ENCODE results near the gene RAB11A.
A peak's percentile ranks its signal among the peaks of the same experiment; 100 is the strongest.

Gene RAB11A

DNA sequence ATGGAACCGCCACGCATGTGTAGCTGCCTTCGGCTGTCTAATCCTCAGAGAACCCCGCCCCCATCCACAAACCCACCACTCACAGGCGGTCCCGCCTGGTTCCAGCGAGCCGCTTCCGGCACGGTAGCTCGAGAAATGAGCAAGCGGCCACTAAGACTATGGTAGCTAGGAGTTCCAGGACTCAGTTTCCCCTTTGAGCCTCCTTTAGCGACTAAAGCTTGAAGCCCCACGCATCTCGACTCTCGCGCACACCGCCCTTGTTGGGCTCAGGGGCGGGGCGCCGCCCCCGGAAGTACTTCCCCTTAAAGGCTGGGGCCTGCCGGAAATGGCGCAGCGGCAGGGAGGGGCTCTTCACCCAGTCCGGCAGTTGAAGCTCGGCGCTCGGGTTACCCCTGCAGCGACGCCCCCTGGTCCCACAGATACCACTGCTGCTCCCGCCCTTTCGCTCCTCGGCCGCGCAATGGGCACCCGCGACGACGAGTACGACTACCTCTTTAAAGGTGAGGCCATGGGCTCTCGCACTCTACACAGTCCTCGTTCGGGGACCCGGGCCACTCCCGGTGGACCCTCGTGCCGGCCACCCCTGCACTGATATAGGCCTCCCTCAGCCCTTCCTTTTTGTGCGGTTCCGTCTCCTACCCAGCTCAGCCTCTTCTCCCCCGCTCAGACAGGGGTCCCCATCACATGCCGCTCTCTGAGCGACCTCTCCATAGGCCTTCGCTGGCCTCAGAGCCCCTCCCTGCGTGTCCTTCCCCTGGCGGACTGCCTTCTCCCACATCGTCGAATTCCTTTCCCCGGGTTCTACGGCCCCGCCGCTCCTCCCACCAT lies at the start of gene RAB11A:
Gene RAB11A, plus strand, starts transcription at position 366 of the 828 bp plus-strand sequence. Its CDS starts 95 bp downstream, at position 461.
- TF ChIP-seq, protein P1, sequence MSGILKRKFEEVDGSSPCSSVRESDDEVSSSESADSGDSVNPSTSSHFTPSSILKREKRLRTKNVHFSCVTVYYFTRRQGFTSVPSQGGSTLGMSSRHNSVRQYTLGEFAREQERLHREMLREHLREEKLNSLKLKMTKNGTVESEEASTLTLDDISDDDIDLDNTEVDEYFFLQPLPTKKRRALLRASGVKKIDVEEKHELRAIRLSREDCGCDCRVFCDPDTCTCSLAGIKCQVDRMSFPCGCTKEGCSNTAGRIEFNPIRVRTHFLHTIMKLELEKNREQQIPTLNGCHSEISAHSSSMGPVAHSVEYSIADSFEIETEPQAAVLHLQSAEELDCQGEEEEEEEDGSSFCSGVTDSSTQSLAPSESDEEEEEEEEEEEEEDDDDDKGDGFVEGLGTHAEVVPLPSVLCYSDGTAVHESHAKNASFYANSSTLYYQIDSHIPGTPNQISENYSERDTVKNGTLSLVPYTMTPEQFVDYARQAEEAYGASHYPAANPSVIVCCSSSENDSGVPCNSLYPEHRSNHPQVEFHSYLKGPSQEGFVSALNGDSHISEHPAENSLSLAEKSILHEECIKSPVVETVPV (CRISPR knock-in tag; IDR thresholded peaks at IDR 0.05), result no peak
- 0 out of 2 replicates have a peak, but pooled peaks have one; percentile 54 for TF ChIP-seq GLIS3 (CRISPR knock-in tag; IDR thresholded peaks at IDR 0.05)
- no peak for TF ChIP-seq PPARA (CRISPR knock-in tag; IDR thresholded peaks at IDR 0.05; ENCODE audit: borderline replicate concordance)
- TF ChIP-seq ZFP3 (CRISPR knock-in tag; IDR thresholded peaks at IDR 0.05), result peak; percentile 34; the same call in 1 of the 2 replicates
- TF ChIP-seq, protein P2, sequence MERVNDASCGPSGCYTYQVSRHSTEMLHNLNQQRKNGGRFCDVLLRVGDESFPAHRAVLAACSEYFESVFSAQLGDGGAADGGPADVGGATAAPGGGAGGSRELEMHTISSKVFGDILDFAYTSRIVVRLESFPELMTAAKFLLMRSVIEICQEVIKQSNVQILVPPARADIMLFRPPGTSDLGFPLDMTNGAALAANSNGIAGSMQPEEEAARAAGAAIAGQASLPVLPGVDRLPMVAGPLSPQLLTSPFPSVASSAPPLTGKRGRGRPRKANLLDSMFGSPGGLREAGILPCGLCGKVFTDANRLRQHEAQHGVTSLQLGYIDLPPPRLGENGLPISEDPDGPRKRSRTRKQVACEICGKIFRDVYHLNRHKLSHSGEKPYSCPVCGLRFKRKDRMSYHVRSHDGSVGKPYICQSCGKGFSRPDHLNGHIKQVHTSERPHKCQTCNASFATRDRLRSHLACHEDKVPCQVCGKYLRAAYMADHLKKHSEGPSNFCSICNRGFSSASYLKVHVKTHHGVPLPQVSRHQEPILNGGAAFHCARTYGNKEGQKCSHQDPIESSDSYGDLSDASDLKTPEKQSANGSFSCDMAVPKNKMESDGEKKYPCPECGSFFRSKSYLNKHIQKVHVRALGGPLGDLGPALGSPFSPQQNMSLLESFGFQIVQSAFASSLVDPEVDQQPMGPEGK (CRISPR knock-in tag; IDR thresholded peaks at IDR 0.05; ENCODE audit: borderline replicate concordance), result peak; percentile 59; the same call in 1 of the 2 replicates
- TF ChIP-seq BACH2 (CRISPR knock-in tag; IDR thresholded peaks at IDR 0.05; ENCODE audit: borderline replicate concordance), result no peak

DNA sequence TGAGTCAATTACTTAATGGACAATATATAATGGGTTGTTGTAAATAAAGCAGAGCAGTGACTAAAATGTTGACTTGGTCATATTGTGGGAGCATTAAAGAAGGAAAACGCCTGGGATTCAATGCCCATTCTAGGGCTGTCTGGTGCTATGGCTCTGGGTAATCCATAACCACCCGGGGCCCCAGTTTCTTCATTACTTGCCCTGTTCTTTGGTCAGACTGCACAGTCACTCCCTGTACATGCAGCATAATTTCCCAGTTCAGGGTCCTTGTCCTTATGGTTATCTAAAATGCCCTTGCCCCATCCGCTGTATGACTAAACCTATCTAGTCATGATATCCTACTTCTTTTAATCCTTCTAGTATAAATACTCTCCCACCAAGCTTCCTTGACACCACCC lies 49.7 kb upstream of the RAB11A start:
- no peak for ATAC-seq
- TF ChIP-seq, protein P3, sequence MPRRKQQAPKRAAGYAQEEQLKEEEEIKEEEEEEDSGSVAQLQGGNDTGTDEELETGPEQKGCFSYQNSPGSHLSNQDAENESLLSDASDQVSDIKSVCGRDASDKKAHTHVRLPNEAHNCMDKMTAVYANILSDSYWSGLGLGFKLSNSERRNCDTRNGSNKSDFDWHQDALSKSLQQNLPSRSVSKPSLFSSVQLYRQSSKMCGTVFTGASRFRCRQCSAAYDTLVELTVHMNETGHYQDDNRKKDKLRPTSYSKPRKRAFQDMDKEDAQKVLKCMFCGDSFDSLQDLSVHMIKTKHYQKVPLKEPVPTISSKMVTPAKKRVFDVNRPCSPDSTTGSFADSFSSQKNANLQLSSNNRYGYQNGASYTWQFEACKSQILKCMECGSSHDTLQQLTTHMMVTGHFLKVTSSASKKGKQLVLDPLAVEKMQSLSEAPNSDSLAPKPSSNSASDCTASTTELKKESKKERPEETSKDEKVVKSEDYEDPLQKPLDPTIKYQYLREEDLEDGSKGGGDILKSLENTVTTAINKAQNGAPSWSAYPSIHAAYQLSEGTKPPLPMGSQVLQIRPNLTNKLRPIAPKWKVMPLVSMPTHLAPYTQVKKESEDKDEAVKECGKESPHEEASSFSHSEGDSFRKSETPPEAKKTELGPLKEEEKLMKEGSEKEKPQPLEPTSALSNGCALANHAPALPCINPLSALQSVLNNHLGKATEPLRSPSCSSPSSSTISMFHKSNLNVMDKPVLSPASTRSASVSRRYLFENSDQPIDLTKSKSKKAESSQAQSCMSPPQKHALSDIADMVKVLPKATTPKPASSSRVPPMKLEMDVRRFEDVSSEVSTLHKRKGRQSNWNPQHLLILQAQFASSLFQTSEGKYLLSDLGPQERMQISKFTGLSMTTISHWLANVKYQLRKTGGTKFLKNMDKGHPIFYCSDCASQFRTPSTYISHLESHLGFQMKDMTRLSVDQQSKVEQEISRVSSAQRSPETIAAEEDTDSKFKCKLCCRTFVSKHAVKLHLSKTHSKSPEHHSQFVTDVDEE (CRISPR knock-in tag; IDR thresholded peaks at IDR 0.05), result no peak
- TF ChIP-seq PPARA (CRISPR knock-in tag; IDR thresholded peaks at IDR 0.05; ENCODE audit: borderline replicate concordance) (no peak), TOX (CRISPR knock-in tag; IDR thresholded peaks at IDR 0.05; ENCODE audit: borderline replicate concordance) (no peak), OSR1 (CRISPR knock-in tag; IDR thresholded peaks at IDR 0.05) (no peak), ZFP30 (CRISPR knock-in tag; IDR thresholded peaks at IDR 0.05) (no peak), TCF4 (CRISPR knock-in tag; IDR thresholded peaks at IDR 0.05; ENCODE audit: borderline replicate concordance) (no peak), GLIS3 (CRISPR knock-in tag; IDR thresholded peaks at IDR 0.05) (no peak), ZNF565 (CRISPR knock-in tag; conservative IDR thresholded peaks at IDR 0.05; ENCODE audit: low read depth) (no peak), ZNF70 (CRISPR knock-in tag; IDR thresholded peaks at IDR 0.05) (no peak), SNAI2 (CRISPR knock-in tag; IDR thresholded peaks at IDR 0.05) (no peak), RARB (CRISPR knock-in tag; IDR thresholded peaks at IDR 0.05) (no peak), BACH2 (CRISPR knock-in tag; IDR thresholded peaks at IDR 0.05; ENCODE audit: borderline replicate concordance) (no peak), ZNF8 (CRISPR knock-in tag; IDR thresholded peaks at IDR 0.05) (no peak), ZC3H10 (CRISPR knock-in tag; IDR thresholded peaks at IDR 0.05) (no peak), ZFP3 (CRISPR knock-in tag; IDR thresholded peaks at IDR 0.05) (no peak), ISL1 (CRISPR knock-in tag; IDR thresholded peaks at IDR 0.05) (no peak)
- TF ChIP-seq, protein P4, sequence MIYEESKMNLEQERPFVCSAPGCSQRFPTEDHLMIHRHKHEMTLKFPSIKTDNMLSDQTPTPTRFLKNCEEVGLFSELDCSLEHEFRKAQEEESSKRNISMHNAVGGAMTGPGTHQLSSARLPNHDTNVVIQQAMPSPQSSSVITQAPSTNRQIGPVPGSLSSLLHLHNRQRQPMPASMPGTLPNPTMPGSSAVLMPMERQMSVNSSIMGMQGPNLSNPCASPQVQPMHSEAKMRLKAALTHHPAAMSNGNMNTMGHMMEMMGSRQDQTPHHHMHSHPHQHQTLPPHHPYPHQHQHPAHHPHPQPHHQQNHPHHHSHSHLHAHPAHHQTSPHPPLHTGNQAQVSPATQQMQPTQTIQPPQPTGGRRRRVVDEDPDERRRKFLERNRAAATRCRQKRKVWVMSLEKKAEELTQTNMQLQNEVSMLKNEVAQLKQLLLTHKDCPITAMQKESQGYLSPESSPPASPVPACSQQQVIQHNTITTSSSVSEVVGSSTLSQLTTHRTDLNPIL (CRISPR knock-in tag; IDR thresholded peaks at IDR 0.05; ENCODE audit: low read depth), result no peak
- TF ChIP-seq, protein P5, sequence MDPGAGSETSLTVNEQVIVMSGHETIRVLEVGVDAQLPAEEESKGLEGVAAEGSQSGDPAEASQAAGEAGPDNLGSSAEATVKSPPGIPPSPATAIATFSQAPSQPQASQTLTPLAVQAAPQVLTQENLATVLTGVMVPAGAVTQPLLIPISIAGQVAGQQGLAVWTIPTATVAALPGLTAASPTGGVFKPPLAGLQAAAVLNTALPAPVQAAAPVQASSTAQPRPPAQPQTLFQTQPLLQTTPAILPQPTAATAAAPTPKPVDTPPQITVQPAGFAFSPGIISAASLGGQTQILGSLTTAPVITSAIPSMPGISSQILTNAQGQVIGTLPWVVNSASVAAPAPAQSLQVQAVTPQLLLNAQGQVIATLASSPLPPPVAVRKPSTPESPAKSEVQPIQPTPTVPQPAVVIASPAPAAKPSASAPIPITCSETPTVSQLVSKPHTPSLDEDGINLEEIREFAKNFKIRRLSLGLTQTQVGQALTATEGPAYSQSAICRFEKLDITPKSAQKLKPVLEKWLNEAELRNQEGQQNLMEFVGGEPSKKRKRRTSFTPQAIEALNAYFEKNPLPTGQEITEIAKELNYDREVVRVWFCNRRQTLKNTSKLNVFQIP (CRISPR knock-in tag; IDR thresholded peaks at IDR 0.05; ENCODE audit: borderline replicate concordance, low read depth), result no peak
- TF ChIP-seq, protein P1 (CRISPR knock-in tag; IDR thresholded peaks at IDR 0.05), result no peak
- TF ChIP-seq, protein P2 (CRISPR knock-in tag; IDR thresholded peaks at IDR 0.05; ENCODE audit: borderline replicate concordance), result no peak

More for the DNA sequence above, at the start of gene RAB11A:
- ATAC-seq, result peak; percentile 96

All from SK-N-SH treated with all-trans-retinoic acid at 6 μM for 48 hours (cell line).